K562 (cell line): ENCODE results near the gene KCND2. TPM values are rescaled to one million over a fixed set of nuclear protein-coding genes. Genes with fewer than 3 reads are reported as not detected.

Source experiments
- ATAC-seq: fragments of 200-7000 bp; cut with Tn5 transposase; 3 replicates; pipeline ENCODE4 v1.9.1; 2020; ENCODE audit warnings: moderate library complexity
- BruUV-seq: library from RNA; stranded (reverse); fragments of 400-500 nt; replicated peaks from 2 replicates; lab custom pipeline; 2021; lab: Mats Ljungman, UMichigan
- CTCF ChIA-PET: fragments of 300-600 bp; formaldehyde crosslinking; extraction: SDS; loops from one replicate; lab custom pipeline; 2021; ENCODE audit warnings: low intra/inter-chr PET ratio; lab: Yijun Ruan, JAX
- POLR2A ChIA-PET: fragments of 300-600, 350-650 bp; sonication (Branson Sonifier 250); formaldehyde crosslinking; extraction: SDS; loops from one replicate; lab custom pipeline; 2021; ENCODE audit warnings: antibody characterized with exemption, inconsistent platforms; lab: Yijun Ruan, JAX
- DNase-seq, 4 experiments: peaks; one replicate each; pipeline versions ENCODE4 v3.0.0 to v3.0.0-alpha.2; 2011 to 2018; ENCODE audit warnings: low spot score in 3 of 4, mixed read lengths in 3 of 4; ENCODE audit errors: extremely low read depth in 1 of 4
- FAIRE-seq: peaks from 2 replicates; lab custom pipeline; 2011; peaks lifted over from hg19 to GRCh38; lab: Jason Lieb, UNC
- H2AFZ ChIP-seq: 2 replicates; pipeline ENCODE4 v1.6.0; 2011; ENCODE audit warnings: low read depth, low read length, control low read depth, inconsistent platforms
- H3K27ac ChIP-seq: fragments of 200-600 bp; 3 replicates; pipeline ENCODE4 v1.8.0; 2011; ENCODE audit warnings: low read depth, mild to moderate bottlenecking, control low read depth, inconsistent platforms, low read length, moderate library complexity, mixed read lengths; ENCODE audit errors: extremely low read depth
- H3K27me3 ChIP-seq, 2 experiments: fragments of 300-600 bp in 1 of 2; 2 replicates in 1 of 2; 3 replicates in 1 of 2; pipeline versions ENCODE4 v1.6.0 to v1.8.0; 2011; ENCODE audit warnings: inconsistent platforms in 2 of 2, low read length in 2 of 2, mild to moderate bottlenecking in 1 of 2, mixed read lengths in 1 of 2, moderate library complexity in 1 of 2; ENCODE audit not compliant: control insufficient read depth in 2 of 2, insufficient read depth in 2 of 2
- H3K36me3 ChIP-seq: fragments of 300-600 bp; 3 replicates; pipeline ENCODE4 v1.8.0; 2011; ENCODE audit warnings: mild to moderate bottlenecking, low read length, inconsistent platforms; ENCODE audit not compliant: control insufficient read depth, insufficient read depth
- H3K4me1 ChIP-seq, 2 experiments: fragments of 200-600 bp in 1 of 2; replicated peaks in 1 of 2; 2 replicates in 1 of 2; 3 replicates in 1 of 2; pipeline versions ENCODE4 v1.5.1 to v1.8.0; 2011; ENCODE audit warnings: inconsistent platforms in 2 of 2, low read length in 2 of 2, mild to moderate bottlenecking in 1 of 2, mixed read lengths in 1 of 2, moderate library complexity in 1 of 2; ENCODE audit not compliant: control insufficient read depth in 2 of 2, insufficient read depth in 2 of 2
- H3K4me2 ChIP-seq: 2 replicates; pipeline ENCODE4 v1.6.1; 2011; ENCODE audit warnings: low read length, control low read depth, inconsistent platforms, mixed read lengths; ENCODE audit not compliant: insufficient read depth
- H3K4me3 ChIP-seq: fragments of 200-600 bp; sonication (generic), shearing (Covaris generic); 2 replicates; pipeline ENCODE4 v1.5.1; 2016; ENCODE audit warnings: control low read depth, inconsistent platforms
- H3K79me2 ChIP-seq: fragments of 200-600 bp; 3 replicates; pipeline ENCODE4 v1.8.0; 2011; ENCODE audit warnings: low read length, inconsistent platforms; ENCODE audit not compliant: control insufficient read depth, insufficient read depth
- H3K9ac ChIP-seq, 2 experiments: 2 replicates each; pipeline versions ENCODE4 v1.6.0 to v1.6.1; 2011; ENCODE audit warnings: low read depth in 2 of 2, low read length in 2 of 2, control low read depth in 1 of 2, inconsistent platforms in 1 of 2, mild to moderate bottlenecking in 1 of 2, mixed read lengths in 1 of 2; ENCODE audit not compliant: insufficient read depth in 1 of 2
- H3K9me1 ChIP-seq: one replicate; pipeline ENCODE4 v1.6.0; 2011; ENCODE audit warnings: inconsistent platforms, mild to moderate bottlenecking, low read length, moderate library complexity; ENCODE audit not compliant: control insufficient read depth, insufficient read depth
- H3K9me3 ChIP-seq: replicated peaks from 2 replicates; pipeline ENCODE4 v1.5.1; 2011; ENCODE audit warnings: low read depth, low read length, inconsistent platforms; ENCODE audit not compliant: control insufficient read depth, insufficient read depth
- H4K20me1 ChIP-seq: replicated peaks from 2 replicates; pipeline ENCODE4 v1.6.1; 2011; ENCODE audit warnings: low read length, inconsistent platforms, mixed read lengths; ENCODE audit not compliant: control insufficient read depth, insufficient read depth
- CEBPG ChIP-seq, 3 experiments: fragments of 200-800 bp in 1 of 3; sonication (Bioruptor generic) in 1 of 3; sonication (generic) in 1 of 3; formaldehyde crosslinking in 1 of 3; IDR thresholded peaks in 2 of 3; conservative IDR thresholded peaks in 1 of 3; 2 replicates each; pipeline versions ENCODE4 v1.6.1 to v1.8.0; 2016 to 2022; ENCODE audit warnings: missing compliant biosample characterization in 2 of 3, missing genetic modification characterization in 2 of 3, mild to moderate bottlenecking in 1 of 3, missing genetic modification reagents in 1 of 3
- ELF4 ChIP-seq: fragments of 450-650 bp; formaldehyde crosslinking; IDR thresholded peaks from 2 replicates; pipeline ENCODE4 v1.4.0; 2022; ENCODE audit warnings: missing genetic modification characterization
- FOXA1 ChIP-seq: fragments of 450-650 bp; IDR thresholded peaks from 2 replicates; pipeline ENCODE4 v1.6.1; 2016; ENCODE audit warnings: mild to moderate bottlenecking, borderline replicate concordance
- FOXK1 ChIP-seq: sonication (generic); formaldehyde crosslinking; IDR thresholded peaks from 2 replicates; pipeline ENCODE4 v1.8.0; 2022; ENCODE audit warnings: missing genetic modification reagents, mild to moderate bottlenecking, borderline replicate concordance
- GATAD2A ChIP-seq: fragments of 450-650 bp; IDR thresholded peaks from 2 replicates; pipeline ENCODE4 v1.6.1; 2017
- MAFK ChIP-seq: IDR thresholded peaks from 2 replicates; pipeline ENCODE4 v1.6.1; 2011; ENCODE audit warnings: low read length, improper control_type of control experiment
- MAX ChIP-seq: sonication (generic); formaldehyde crosslinking; IDR thresholded peaks from 2 replicates; pipeline ENCODE4 v1.9.0; 2022; ENCODE audit warnings: mild to moderate bottlenecking, missing genetic modification reagents
- MYNN ChIP-seq, 2 experiments: sonication (generic); formaldehyde crosslinking in 1 of 2; IDR thresholded peaks; 2 replicates each; pipeline versions ENCODE4 v1.5.0 to v1.6.1; 2016 to 2020; ENCODE audit warnings: antibody characterized with exemption in 1 of 2, missing genetic modification reagents in 1 of 2
- NELFE ChIP-seq: IDR thresholded peaks from 2 replicates; pipeline ENCODE4 v1.6.1; 2011; ENCODE audit warnings: mild to moderate bottlenecking; ENCODE audit not compliant: insufficient read depth, insufficient read length
- PRMT5 ChIP-seq: sonication (generic); formaldehyde crosslinking; IDR thresholded peaks from 2 replicates; pipeline ENCODE4 v1.5.0; 2020; ENCODE audit warnings: missing genetic modification reagents
- RCOR1 ChIP-seq, 2 experiments: IDR thresholded peaks; 2 replicates each; pipeline ENCODE4 v1.6.1; 2012; ENCODE audit warnings: low read depth in 2 of 2, low read length in 2 of 2, borderline replicate concordance in 1 of 2, improper control_type of control experiment in 1 of 2
- SMAD4 ChIP-seq: fragments of 250-450 bp; sonication (Bioruptor Pico); conservative IDR thresholded peaks from 2 replicates; pipeline ENCODE4 v1.8.0; 2021; ENCODE audit warnings: inconsistent platforms, mild to moderate bottlenecking, moderate library complexity
- SMARCA4 ChIP-seq: fragments of 450-650 bp; IDR thresholded peaks from 2 replicates; pipeline ENCODE4 v1.6.1; 2016
- TFAM ChIP-seq: fragments of 250-450 bp; sonication (Bioruptor Pico); conservative IDR thresholded peaks from 2 replicates; pipeline ENCODE4 v1.5.0; 2021; ENCODE audit warnings: mild to moderate bottlenecking, moderate library complexity
- ZBTB12 ChIP-seq: fragments of 250-450 bp; sonication (Bioruptor Pico); IDR thresholded peaks from 2 replicates; pipeline ENCODE4 v1.4.0; 2020
- ZNF175 ChIP-seq: fragments of 200-800 bp; sonication (Bioruptor generic); IDR thresholded peaks from 2 replicates; pipeline ENCODE4 v1.6.1; 2016; ENCODE audit warnings: low read depth, mild to moderate bottlenecking, missing genetic modification characterization, missing compliant biosample characterization
- ZNF184 ChIP-seq: sonication (generic); formaldehyde crosslinking; IDR thresholded peaks from 2 replicates; pipeline ENCODE4 v1.5.0; 2020; ENCODE audit warnings: missing genetic modification reagents
- ZNF384 ChIP-seq: IDR thresholded peaks from 2 replicates; pipeline ENCODE4 v1.6.1; 2012; ENCODE audit warnings: low read depth, low read length, improper control_type of control experiment
- ZNF696 ChIP-seq: fragments of 250-450 bp; sonication (Bioruptor Pico); conservative IDR thresholded peaks from 2 replicates; pipeline ENCODE4 v1.4.0; 2020; ENCODE audit warnings: mild to moderate bottlenecking, moderate library complexity
- WGBS: fragments of 100-300 bp; shearing (Covaris generic); methylation state at CpG from one replicate; pipeline ENCODE4 v1.1.6; 2016; ENCODE audit warnings: low coverage, mixed read lengths; ENCODE audit not compliant: insufficient coverage; ENCODE audit errors: missing lambda C conversion rate; 5-methylcytosine and 5-hydroxymethylcytosine counted together
- in situ Hi-C: fragments of 300-500 bp; cut with MboI; formaldehyde crosslinking; loops from 4 replicates; pipeline ENCODE4 v1.15.0; 2018; ENCODE audit warnings: inconsistent platforms, mixed read lengths
- intact Hi-C: fragments of 100-400 bp; cut with micrococcal nuclease; formaldehyde crosslinking; loops from 2 replicates; pipeline ENCODE4 v1.14.2; 2022
- polyA plus RNA-seq, 8 experiments: library from polyadenylated mRNA; depleted of rRNA in 4 of 8; stranded (reverse) in 5 of 8; unstranded in 3 of 8; fragments of >200 nt; fragmentation: Nextera tagmentation in 2 of 8; fragmentation: Illumina TruSeq in 1 of 8; extraction: Ambion mirVana in 2 of 8; extraction: Trizol in 1 of 8; gene quantifications; 2 replicates each; pipeline versions ENCODE4 v1.2.1 to v1.2.3, GENCODE V29; 2011 to 2014; ENCODE audit warnings: inconsistent platforms in 1 of 8, missing spikeins in 1 of 8
- total RNA-seq, 7 experiments: library from RNA; depleted of rRNA in 6 of 7; stranded (reverse); fragments of >200 nt in 6 of 7; fragmentation: Illumina TruSeq in 2 of 7; extraction: Trizol in 2 of 7; gene quantifications; 2 replicates each; pipeline versions ENCODE4 v1.2.1 to v1.2.3, GENCODE V29; 2011 to 2021; ENCODE audit warnings: low replicate concordance in 1 of 7
- TF ChIP-seq, protein P1 (sequence below): fragments of 250-450 bp; sonication (Bioruptor Pico); IDR thresholded peaks from 2 replicates; pipeline ENCODE4 v1.8.0; 2022; ENCODE audit warnings: moderate library complexity, mild to moderate bottlenecking, inconsistent platforms

The KCND2 gene
- total and polyA plus RNA-seq, 9 of the 15 experiments (the other 6 are each of a cell fraction or from before 2014, with no cell fraction given), result 0.03 to 0.12 TPM; not detected in 7

DNA sequence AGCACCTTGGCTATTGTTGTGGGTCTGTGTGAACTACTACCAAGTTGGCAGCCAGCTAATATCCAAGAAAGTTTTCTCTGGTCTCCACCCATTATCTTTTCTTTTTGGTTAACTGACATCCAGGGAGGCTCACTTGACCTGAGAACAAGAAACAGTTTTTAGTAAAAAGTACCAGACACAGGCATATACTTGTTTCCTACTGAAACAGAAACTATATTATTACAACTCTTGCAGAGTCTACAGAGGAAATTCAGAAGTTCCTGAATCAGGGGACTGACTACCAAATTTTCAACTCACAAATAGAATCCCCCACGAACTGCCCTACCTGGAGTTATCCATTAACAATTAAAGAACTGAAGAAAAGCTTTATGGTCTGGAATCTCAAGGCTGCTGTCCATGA is 168.9 kb downstream of the KCND2 start:
- H3K27ac ChIP-seq, result no peak overlapping the region
- no peak for FAIRE-seq

GRCh38 chr7:120442838-120443237 is 169.9 kb downstream of the KCND2 start:
- Histone ChIP-seq H3K27me3 (no peaks in the 10 kb centered on the region), H3K9me1 (no peaks in the 10 kb centered on the region), H3K4me2 (no peak overlapping the region), H2AFZ (no peak overlapping the region), H3K9me3 (no peaks in the 10 kb centered on the region; the same call in 1 of the 2 replicates), H3K27ac (no peak overlapping the region), H4K20me1 (no peaks in the 10 kb centered on the region), H3K4me3 (no peak overlapping the region), H3K9ac (no peak overlapping the region), H3K79me2 (no peaks in the 10 kb centered on the region), H3K36me3 (no peaks in the 10 kb centered on the region), H3K4me1 (no peaks in the 10 kb centered on the region)
- POLR2A ChIA-PET, result interaction anchor here (0.6 kb wide), 1 partner anchor 870 kb away, joined by 3 read pairs; no protein-coding TSS in a partner anchor
- in situ Hi-C loops, result no loop called here
- TF ChIP-seq ZNF184 (CRISPR knock-in tag), result no peak
- no peak for TF ChIP-seq ELF4 (CRISPR knock-in tag)
- no peak for TF ChIP-seq FOXK1 (CRISPR knock-in tag)
- no peak for TF ChIP-seq SMAD4 (CRISPR knock-in tag)
- no peak for TF ChIP-seq PRMT5 (CRISPR knock-in tag)
- no peak for TF ChIP-seq ZBTB12 (CRISPR knock-in tag)
- TF ChIP-seq GATAD2A, result no peak
- TF ChIP-seq TFAM (CRISPR knock-in tag), result no peak
- no peak for TF ChIP-seq ZNF175 (CRISPR knock-in tag)
- no peak for TF ChIP-seq SMARCA4
- TF ChIP-seq CEBPG (CRISPR knock-in tag; IDR thresholded peaks at IDR 0.05), result no peak
- no peak for TF ChIP-seq CEBPG (tag; conservative IDR thresholded peaks at IDR 0.05 in 1 of 2, IDR thresholded peaks at IDR 0.05 in 1 of 2)
- BruUV-seq, result no TSS peak
- no peak for DNase-seq
- intact Hi-C loops, result no loop called here
- CTCF ChIA-PET, result no interaction called here
- ATAC-seq, result no peak
- 0% methylated on average over 2 of the region's 2 CpGs for WGBS
- FAIRE-seq, result no peak

More for the DNA sequence above, 168.9 kb downstream of the KCND2 start:
- DNase-seq (no peak), ATAC-seq (no peak)
- Histone ChIP-seq H3K9me1 (no peaks in the 10 kb centered on the region), H3K4me1 (no peaks in the 10 kb centered on the region), H3K4me2 (no peak overlapping the region), H3K4me3 (no peak overlapping the region), H2AFZ (no peak overlapping the region), H3K36me3 (no peaks in the 10 kb centered on the region), H3K9ac (no peak overlapping the region), H4K20me1 (no peaks in the 10 kb centered on the region), H3K79me2 (no peaks in the 10 kb centered on the region)
- intact Hi-C loops (no loop called here), in situ Hi-C loops (no loop called here)
- ChIA-PET CTCF (no interaction called here), POLR2A (no interaction called here)
- 0% methylated on average over 1 of the region's 1 CpG for WGBS
- no peak for TF ChIP-seq MAFK
- TF ChIP-seq RCOR1 (IDR thresholded peaks at IDR 0.05; ENCODE audit: borderline replicate concordance in 1 of 2, low read depth in 2 of 2, low read length in 2 of 2), result no peak
- TF ChIP-seq MAX (CRISPR knock-in tag), result no peak
- TF ChIP-seq, protein P1, sequence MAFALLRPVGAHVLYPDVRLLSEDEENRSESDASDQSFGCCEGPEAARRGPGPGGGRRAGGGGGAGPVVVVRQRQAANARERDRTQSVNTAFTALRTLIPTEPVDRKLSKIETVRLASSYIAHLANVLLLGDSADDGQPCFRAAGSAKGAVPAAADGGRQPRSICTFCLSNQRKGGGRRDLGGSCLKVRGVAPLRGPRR (CRISPR knock-in tag), result no peak
- TF ChIP-seq FOXA1, result no peak
- TF ChIP-seq NELFE, result no peak
- TF ChIP-seq ZNF696, result no peak
- TF ChIP-seq MYNN (IDR thresholded peaks at IDR 0.05), result no peak
- no peak for TF ChIP-seq MYNN (CRISPR knock-in tag; IDR thresholded peaks at IDR 0.05)
- no peak for TF ChIP-seq ZNF384
- TF ChIP-seq, all 486 proteins: peak for 0
- H3K27me3 ChIP-seq, result no peaks in the 10 kb centered on the region
- H3K9me3 ChIP-seq, result no peaks in the 10 kb centered on the region; the same call in 1 of the 2 replicates
- BruUV-seq, result no TSS peak
